Stimulated activated CD4-positive, alpha-beta T cell treated with anti-CD3 and anti-CD28 coated beads, Interleukin-1b, Interleukin-23, amount 100 ng/mL, for 1 hour (primary cell): Measurements from ENCODE around the gene PHLDA3.
"Not testable (repeated sequence)": the region's sequence is repeated elsewhere in the genome, so short reads cannot be mapped to it uniquely, and the experiment has no call there.

Source experiments
- DNase-seq, 2 donors: peaks; one replicate each; pipeline ENCODE4 v3.0.0-alpha.2; 2020; ENCODE audit warnings: low read depth in 2 of 2

PHLDA3 gene

DNA sequence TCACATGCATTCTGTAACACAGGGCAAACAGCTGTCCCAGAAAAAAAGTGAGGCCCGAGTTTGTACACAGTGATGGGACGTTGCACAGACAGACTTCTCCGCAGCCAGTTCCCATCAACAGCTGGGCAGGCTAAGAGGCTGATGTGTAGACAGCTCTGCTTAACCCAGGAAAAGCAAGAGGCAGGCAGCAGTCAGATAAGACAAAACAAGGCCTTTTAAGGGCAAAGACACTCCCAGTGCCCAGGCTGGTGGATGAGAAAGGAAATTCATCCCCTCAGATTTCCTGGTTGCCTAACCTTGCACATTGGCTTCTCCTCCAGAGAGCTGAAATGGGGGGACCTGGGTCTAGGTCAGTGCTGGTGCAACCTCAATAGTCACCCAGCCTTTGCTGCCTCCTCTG, 17.2 kb upstream of the PHLDA3 start:
- no peak for DNase-seq

GRCh38 chr1:201485184-201485774, 16.3 kb upstream of the PHLDA3 start:
- DNase-seq: no peak

DNA sequence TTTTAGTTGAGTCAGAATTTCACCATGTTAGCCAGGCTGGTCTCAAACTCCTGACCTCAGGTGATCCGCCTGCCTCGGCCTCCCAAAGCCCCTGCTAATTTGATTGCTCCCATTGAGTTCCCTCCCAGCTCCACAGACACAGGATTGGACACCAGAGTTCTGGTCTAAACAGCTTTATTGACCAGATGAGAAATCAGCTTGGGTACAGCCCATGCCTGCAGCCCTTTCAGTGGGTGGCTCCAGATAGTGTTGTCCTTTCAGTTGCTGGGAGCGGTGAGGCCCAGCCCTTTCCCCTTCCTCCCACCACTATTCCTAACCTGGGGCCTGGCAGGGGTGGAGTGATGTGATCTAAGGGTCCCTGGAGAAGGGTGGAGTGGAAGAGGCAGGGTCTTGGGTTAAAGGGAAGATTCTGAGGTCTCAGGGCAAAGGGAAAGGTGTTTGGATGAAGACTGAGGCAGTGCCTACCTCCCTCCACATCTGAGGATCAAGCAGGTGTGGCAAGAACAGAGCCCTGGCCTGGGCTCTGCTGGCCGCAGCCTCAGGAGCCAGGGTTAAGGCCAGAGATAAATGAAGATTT, 14.5 kb upstream of the PHLDA3 start:
- no peak for DNase-seq

DNA sequence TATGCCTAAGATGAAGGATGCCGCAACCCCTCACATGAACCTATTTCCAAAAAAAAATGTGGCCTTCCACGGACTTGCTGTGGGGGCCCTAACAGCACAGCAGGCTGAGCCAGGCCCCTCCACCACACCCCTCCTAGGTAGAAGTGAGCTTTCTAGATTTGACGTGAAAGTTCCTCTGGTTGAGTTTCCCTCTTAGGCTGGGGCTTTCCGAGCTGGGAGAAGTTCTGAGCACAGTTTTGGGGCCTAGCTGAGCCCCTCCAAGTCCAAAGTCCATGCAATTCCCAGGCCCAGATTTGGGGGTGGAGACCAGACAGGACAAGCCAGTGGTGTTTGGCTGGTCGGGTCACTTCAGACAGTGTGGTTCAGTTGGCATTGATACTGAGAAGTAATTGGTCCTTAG, 13.8 kb upstream of the PHLDA3 start:
- no peak for DNase-seq

DNA sequence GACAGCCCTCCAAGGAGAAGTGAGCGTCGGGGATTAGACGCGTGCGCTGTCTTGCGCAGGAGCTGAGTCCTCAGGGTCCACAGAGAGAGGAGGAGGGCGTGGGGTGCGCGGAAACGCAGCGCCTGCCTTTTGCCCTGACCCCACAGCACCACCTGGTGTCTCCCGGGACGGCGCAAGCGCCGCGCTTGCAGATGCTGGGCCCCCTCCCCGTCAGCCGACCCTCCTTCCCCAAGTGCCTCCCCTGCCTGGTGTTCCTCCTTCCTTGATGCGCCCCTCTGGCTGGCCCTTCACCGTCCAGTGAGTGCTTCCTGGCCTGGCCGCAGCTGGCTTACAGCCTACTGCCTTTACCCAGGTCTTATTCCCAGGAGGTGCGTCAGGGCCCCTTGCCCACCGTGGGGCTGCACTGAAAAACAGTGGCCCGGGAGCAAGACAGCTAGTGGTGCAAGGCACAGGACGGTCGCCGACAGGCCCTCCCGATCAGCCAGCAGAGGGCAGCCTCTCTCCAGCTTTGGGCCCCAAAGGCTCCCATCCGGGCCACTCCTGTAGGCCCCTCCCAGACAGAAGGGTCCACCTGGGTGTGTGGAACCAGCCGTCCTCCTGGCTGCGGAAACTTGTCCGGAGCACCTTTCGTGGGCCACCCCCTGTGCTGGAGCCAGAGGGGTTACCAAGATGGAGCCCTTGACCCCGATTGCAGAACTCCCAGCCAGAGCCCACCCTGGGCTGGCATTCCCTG, 12.9 kb upstream of the PHLDA3 start:
- DNase-seq: peak; percentile 57 to 67

DNA sequence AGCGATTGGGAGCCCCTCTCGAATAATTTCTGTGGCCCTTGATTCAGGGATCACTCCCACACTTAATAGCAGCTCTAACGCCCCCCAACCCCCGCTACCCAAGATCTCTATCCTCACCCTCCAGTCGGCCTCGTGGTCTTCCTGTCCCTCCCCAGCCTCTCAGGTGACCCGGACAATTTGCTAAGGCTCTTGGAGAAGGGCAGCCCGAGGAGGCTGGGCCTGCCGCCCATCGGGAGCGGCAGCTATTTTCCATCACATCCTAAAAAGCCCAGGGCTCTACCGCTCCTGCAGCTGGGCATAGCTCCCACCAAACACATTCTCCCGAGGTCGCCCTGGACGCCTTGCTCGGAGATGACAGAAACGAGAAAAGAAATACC, 12.0 kb upstream of the PHLDA3 start:
- DNase-seq: no peak

GRCh38 chr1:201480231-201481003, 11.4 kb upstream of the PHLDA3 start:
- DNase-seq: peak in 1 of 2 donors; percentile 36

GRCh38 chr1:201479201-201479730, 10.3 kb upstream of the PHLDA3 start:
- no peak for DNase-seq

DNA sequence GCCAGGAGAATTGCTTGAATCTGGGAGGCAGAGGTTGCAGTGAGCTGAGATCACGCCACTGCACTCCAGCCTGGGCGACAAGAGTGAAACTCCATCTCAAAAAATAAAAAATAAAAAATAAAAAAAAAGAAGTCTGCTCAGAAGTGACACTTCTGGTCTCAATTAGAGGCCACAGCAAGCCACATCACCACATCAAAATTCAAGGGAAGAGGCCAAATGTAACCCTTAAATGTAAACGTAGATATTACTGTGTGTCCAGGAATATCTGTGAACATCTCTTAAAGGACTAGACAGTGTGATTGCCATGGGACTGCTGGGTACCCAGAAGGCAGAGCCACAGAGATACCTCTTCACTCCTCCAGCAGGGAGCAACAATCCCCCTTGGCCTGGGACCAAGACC, 9.7 kb upstream of the PHLDA3 start:
- not testable (repeated sequence) for DNase-seq

DNA sequence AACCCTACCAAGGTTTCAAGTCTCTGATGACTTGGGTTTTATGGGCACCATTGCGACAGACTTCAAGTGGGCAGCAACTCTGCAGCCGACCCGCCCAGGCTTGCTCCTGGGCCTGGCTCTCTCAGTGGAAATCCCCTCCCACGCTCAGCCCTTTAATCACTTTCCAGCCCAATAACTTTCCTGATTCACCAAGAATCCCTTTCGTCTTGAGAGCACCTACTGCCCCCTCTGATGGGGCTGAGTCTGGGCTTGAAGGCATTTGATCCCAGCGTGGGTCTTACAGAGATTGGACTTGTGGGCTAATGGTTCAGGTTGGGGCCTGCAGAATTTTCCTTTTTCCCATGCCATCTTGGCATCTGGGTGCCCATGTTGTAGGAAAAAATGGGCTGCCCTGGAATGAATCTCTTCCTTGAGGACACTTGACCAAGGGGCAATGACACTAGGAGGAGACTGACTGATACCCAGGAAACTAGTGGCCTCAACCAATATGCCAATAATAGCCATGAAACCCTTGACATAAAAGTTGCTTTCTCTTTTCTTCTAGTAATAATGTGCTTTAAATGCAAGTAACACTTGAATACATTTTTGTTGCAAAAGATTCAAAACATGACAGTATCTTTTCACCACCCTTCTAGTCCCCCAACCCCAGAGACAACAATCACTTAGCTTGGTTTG, 7.8 kb upstream of the PHLDA3 start:
- no peak for DNase-seq

- DNase-seq: no peak
These were observed 7.1 kb upstream of the PHLDA3 start for GRCh38 chr1:201475915-201476669.

DNA sequence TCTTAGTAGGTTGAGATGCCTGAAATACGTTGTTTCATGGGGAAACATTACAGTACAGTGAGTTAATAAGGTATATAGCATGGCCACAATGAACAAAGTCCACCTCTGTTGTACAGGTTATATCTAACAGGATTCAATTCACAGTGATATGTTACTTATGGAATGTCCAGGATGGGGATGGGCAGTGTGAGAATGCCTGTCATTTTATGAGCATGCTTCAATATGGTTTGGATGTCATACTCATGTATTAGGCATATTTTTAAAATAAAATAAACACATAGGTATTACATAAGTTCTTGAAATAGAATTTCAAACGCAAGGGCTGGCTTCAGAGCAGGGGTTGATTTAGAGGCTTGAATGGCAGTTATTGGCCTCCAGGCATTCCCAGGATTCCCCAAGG, 6.1 kb upstream of the PHLDA3 start:
- no peak for DNase-seq

DNA sequence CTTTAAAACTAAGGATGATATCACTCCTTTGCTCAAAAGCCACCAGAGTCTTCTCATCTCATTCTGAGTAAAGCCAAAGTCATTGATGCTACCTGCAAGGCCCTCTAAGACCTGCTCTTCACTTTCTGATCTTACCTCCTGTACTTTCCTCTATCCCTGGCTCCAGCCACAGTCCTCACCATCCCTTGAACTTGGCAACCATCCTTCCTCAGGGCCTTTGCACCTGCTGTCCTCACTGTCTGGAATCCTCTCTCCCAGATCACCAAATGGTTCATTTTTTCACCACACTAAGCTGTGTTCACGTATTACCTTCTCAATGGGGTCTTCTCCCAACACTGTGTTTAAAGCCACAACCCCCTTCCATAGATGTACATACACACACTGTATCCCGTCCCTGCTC, 4.3 kb upstream of the PHLDA3 start:
- no peak for DNase-seq

GRCh38 chr1:201472321-201472720, 3.3 kb upstream of the PHLDA3 start:
- DNase-seq: not testable (repeated sequence)

DNA sequence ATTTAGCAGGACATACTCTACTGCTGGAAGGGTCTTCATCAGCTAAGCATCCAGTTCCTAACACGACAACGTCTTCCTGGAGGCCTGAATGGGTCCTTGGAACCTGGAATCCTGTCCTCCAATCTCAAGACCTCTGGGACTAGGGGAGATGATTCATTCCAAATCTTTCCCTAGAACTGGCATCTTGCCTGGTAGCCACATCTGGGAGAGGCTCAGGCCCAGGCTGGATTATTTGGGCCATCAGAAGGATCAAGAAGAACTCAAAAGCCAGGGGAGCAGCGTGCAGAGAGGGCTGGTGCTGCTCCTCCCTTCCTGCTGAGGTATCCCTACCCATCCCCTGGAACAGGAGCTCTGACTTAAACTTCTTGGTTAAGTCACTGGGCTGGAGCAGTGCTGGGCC, 2.8 kb upstream of the PHLDA3 start:
- DNase-seq: no peak

GRCh38 chr1:201470581-201470980, 1.6 kb upstream of the PHLDA3 start:
- DNase-seq: no peak

GRCh38 chr1:201469645-201470074, 672 bp upstream of the PHLDA3 start:
- DNase-seq: no peak

GRCh38 chr1:201468501-201468843, 516 bp downstream of the PHLDA3 start:
- no peak for DNase-seq

DNA sequence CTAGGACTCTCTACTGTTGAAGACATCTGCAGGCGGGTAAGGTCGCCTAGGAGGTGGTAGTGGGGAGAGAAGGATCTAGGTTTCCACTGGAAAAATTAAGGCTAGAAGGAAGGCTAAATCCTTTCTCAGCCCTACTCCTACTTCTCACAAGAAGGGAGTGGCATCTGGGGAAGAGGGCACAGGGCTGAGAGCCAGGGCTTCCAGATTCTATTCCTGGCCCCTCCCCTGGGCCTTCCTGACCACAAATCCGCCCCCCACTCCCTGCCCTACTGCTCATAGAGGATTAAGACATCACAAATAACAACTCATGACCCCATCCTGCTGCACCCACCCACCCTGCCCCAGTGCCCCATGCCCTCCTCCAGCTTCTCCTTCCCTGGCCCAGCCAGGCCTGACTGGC, 2.5 kb downstream of the PHLDA3 start:
- DNase-seq: no peak

- no peak for DNase-seq
These were observed 3.2 kb downstream of the PHLDA3 start for GRCh38 chr1:201465698-201466290.

- no peak for DNase-seq
These were observed 5.9 kb downstream of the PHLDA3 start for GRCh38 chr1:201463071-201463552.
